NCI-H1436 (cell line): ENCODE data around the gene RIMBP2.

Experiments
- DNase-seq: peaks from one replicate; lab custom pipeline; 2025; lab: John Stamatoyannopoulos, UW

Gene RIMBP2

DNA sequence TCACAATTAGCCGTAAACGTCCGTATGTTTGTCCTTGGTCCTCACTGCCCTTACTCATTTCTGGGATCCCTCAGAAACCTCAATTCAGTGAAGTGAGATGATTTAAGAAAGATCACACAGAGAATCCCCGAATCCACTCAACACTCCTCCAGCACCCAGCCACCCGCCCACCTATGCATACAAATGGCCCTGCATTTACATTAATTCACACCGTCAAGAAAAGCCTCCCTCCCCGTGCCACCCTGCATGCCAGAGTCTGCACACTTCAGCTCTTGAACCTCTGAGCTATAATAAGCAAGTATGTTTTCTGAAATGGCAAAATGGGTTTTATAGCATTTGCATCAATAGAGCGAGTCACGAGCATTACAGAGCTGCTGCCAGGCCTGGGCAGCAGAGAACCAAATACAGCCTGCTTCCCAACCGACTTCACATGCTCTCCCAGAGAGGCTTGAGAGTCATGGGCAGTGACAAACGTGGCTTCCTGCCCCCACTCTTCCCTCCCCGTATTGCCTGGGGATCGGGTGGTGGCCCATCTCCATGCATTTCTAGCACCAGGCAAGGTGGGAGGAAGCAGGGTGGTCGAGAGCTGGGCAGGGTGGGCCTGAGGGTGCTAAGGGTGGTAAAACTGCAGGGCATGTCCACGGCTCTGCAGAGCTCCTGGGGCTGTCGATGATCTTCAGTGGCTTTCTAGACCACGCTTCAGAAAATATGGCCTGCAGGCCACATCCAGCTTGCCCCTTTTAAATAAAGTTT is 177.6 kb downstream of the RIMBP2 start:
- DNase-seq: no peak

DNA sequence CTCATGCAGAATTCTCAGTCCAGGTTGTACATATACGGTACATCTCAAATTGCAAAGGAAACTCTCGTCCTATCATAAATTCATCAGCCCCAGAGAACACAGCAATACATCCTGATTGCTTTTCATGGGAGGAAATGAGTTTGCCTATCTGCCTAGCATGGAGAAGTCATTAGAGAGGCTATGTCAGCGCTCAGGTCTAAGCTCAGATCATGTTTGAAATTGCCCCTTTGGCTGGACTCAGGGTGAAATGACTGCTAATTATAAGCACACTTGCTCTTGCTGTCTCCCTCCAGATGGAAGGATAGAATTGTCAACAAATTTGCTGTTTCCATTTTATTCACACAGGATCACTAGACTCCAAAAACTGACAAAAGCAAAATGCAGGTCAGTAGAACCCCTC is 178.4 kb downstream of the RIMBP2 start:
- DNase-seq: no peak

DNA sequence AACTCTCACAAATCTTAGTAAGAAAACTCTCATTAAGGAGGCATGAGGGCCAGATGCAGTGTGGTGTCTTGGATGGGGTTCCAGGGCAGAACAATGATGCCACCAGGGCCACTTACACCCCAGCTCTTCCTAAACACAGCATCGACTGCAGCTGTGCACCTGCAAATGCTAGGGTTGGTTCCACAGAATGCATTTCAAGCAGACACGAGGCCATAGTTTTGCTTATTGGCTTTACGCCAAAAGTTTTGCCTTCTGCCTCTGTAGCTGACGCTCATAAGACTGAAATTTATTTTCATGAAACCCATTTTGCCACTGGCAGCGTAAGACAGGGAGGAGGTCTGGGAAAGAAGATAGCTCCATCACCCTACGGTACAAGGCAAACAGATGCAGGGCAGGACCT is 179.0 kb downstream of the RIMBP2 start:
- no peak for DNase-seq

DNA sequence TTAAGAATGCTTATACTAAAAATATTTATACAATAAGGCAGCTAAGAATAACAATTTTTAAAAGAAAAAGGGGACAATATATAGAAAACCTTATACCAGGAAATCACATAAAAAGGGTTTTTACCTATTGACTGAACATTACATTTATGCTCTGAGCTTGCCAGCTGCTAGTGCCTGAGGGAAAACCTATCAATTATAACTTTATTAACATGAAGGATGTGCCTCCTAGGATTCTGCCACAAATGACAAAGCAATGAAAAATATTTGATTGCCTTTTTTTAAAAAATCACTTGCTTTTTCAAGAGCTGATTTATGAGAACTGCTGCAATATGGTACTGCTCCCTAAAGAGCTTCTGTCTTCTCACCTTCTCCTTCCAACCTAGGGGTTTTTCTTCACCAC is 185.7 kb downstream of the RIMBP2 start:
- DNase-seq: no peak

DNA sequence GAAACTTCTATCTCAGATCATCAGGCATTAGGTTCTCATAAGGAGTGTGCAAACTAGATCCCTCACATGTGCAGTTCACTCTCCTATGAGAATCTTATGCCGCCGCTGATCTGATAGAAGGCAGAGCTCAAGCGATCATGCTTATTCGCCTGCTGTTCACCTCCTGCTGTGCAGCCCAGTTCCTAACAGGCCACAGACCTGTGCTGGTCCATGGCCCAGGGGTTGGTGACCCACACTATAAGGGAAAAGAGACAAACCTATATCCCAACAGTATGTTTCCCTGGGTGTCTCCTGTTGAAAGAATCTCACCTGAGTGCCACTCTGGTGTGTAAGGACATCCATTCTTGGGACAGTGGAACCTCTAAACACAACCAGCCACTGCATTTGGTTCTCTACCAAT is 186.3 kb downstream of the RIMBP2 start:
- DNase-seq: no peak

DNA sequence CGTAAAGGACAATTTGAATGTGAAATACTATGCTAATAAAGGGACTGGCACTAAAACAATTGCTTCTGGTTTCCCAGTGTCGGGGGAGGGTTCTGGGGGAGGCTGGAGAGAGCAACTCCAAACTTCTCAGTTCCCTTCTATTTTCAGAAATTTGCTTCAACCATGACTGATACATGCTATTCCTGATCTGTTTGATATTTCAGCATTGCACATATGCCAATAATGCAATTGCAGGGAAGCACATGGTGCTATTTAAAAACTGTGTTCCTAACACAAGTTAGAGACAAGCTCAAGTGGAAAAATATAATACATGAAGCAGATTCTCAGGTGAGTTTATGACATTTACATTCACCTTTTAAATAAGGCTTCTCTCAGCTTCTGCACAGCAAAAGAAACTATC is 188.9 kb downstream of the RIMBP2 start:
- DNase-seq: no peak

DNA sequence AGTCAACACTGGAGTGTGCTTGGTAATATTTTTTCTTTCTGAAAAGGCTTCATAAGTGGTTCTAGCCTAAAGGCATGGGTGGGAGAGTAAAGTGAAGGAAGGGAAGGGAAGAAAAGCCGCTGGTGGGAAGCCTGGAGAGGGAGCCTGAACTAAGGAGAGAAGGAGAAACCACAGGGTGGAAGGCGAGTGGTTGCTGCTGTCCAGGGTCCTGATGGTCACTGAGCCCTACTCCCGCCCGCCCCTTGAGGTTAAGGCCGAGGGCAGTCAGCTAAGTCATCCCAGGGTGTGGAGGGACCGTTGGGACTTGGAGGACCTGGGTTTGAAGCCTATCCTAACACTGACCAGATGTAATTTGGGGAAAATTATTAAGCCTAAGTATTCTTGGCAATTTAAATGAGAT is 189.3 kb downstream of the RIMBP2 start:
- no peak for DNase-seq

DNA sequence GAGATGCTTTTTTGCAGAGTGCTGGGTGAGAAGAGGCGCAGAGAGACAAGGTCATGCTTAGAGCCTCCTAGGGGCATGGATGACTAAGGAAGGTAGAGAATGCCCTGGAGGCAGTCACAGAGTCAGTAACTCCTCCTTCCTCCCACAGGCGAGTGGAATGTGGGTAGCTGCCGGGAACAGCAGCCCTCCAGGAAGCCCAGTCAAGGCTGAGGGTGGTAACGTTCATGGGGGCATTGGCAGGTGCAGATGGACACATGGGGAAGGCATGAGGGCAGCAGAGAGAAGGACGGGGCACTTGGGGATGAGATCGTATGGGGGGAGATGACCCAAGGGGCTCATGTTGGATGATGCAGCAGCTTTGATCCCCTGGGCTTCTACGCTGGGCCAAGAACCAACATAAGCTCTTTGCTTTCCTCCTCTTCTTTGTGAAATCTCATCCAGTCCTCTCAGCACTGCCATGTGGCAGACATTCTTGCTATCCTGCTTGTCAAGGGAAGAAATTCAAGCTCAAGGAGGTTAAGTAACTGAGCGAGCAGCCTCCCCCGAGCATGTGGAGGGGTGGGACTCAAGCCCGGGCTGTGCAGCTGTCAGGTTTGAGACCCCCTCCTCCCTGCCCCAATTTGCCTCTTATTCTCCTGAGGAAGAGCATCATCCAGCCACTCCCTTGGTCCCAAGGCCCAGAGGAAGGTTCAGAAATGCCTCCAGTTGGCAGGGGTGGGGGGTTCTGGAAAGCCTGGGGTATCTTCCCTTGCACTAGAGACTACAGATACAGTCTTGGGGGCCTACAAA is 190.5 kb downstream of the RIMBP2 start:
- DNase-seq: no peak

DNA sequence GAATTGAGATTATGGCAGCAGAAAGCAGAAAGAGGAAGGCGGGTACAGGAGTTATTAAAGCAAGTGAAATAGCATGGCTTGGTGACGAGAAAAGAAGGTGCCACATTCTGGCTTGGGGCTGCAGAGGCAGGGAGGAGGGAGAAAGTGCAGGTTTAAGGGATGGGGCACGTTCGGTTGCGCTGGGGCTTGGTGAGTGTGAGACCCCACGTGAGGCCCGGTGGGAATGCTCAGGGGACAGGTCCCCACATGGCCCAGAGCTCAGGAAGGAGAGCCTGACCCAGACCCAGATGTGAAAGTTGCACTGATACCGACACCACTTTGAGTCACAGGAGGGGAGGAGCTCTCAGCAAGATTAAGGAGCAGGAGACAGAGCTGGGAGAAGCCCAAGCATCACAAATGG is 191.3 kb downstream of the RIMBP2 start:
- no peak for DNase-seq

DNA sequence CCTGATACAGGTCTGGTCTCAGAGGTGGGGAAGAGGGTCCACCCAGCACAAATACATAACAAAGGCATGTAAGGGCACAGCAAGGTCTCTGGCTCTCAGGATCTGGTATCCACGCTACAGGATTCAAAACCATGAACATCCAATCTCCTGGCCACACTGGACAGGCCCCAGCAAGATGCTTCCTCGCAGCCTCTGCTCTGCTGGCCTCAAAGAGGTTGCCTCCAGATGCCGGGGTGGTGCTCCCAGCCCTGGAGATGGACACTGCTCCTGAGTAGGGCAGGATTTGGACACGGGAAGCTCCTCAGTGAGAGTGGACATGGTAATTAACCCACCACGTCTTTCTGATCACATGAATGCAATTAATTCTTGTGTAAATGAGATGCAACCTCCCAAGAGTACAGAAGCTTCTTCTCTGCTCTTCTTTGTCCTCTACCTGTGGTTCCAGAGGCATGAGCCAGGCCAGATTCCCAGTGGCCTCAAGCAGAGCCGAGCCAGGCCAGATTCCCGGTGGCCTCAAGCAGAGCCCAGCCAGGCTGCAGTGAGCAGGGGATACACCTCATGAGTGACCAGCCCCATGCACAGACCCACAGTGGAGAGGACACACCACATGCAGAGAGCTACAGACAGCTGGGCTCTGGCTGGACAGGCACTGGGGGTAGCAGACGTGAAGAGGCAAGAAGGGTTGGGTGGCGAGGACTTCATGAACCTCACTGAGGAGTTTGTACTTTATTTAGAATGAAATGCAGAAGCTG is 192.1 kb downstream of the RIMBP2 start:
- no peak for DNase-seq

DNA sequence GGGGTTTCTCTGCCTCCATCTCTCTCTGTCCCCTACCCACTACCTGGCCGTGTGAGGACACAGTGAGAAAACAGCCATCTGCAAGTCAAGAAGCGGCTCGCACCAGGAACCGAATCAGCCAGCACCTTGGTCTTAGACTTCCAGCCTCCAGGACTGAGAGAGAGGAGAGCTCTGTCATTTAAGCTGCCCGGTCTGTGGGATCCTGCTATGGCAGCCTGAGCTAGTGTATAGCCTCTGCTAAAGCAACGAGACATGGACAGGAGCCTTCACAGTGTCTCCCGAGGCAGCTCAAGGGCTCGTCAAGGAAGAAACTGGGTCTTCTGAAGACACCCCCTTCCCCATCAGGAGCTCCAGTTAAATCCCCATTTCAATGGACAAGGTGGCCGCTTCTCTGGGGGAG is 192.9 kb downstream of the RIMBP2 start:
- no peak for DNase-seq

DNA sequence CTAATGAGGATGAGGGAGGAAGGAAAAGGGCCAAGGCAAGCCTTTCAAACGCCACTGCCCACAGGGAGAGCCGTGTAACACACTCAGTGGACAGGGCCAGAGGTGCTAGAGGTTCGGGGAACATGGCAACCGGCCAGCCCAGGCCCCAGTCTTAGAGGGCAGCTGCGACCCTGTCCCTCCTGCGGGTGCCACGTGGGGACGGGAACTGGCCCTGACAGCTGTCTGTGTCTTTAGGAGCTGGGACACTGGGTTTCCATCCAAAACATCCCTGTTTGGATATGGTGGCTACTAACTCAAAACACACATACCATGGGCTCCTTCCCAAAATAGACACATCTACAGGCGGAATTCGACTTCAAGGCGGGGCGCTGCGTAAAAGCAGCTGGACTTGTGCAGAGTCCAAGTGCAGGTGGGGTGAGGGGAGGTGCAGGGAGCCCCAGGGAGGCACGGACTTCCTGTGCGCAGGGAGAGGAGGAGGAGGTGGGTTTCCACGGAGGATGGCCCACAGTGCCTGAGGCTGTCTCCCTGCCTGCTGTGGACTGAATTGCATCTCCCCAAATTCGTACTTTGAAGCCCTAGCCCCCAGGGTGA is 193.8 kb downstream of the RIMBP2 start:
- DNase-seq: no peak

DNA sequence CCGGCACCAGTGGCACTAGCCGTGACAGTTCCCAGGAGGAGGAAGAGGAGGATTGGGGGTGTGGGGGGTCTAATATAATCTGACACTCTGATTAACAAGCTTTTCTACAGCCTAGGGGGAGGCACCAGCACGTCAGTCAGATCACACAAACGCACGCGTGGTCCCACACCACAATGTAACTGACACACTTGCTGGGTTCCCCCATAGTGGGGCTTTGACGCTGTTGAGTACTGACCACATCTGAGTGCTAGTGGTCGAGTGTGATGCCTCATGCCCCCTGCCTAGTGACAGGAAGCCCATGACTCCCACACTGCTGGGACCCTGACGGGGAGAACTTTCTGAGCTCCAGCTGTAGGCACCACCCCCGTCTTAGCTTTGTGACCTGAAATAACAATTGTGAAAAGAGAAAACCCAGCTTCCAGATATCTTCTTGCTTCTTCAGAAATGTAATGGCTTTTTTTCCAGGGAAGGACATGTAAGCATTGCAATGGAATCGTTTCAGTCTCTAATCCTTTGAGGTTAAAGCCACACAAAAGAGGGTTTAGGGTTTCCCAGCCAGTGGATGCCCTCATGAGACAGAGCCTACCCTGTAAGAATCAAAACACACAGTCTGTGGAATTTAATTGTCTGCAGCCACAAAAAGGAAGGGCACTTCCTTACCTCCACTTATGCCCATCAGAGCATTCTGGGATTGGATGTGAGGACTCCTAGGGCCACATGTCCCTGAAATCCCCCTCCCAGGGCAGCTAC is 194.5 kb downstream of the RIMBP2 start:
- DNase-seq: no peak

DNA sequence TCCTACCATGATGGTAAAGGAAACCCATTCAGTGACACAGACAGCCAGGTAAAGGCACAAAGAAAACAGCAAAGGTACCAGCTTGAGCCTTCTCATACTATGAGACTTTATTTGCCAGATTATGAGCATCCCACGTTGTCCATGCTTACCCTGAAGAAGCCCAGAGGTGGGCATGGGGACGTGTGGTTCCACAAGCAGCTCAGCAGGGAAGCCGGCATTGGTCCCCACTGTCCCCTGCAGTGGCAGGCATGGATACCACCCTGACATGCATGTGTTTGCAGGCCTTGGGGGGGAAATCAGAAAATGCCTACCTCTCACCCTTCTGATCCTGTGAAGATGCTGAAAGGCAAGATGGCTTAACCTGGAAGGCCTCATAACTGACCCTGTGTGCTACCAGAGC is 195.3 kb downstream of the RIMBP2 start:
- DNase-seq: no peak

DNA sequence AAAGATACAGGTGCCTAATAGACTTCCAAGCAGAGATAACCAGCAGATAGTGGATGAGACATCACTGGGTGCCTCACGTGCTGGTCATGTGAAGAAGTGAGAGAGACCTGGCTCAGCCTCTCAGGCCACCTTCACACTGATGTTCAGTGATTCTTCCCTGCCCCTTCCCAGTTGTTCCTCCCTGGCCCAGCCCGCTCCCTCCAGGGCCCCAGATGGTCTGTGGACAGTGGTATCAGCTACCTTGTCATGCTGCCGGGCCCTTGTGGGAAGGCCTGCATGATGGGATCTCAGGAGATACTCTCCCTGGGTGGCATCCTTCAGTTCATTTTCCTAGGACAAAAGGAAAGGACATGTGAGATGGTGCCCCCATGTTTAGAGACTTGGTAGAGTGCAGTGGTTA is 198.5 kb downstream of the RIMBP2 start:
- no peak for DNase-seq

DNA sequence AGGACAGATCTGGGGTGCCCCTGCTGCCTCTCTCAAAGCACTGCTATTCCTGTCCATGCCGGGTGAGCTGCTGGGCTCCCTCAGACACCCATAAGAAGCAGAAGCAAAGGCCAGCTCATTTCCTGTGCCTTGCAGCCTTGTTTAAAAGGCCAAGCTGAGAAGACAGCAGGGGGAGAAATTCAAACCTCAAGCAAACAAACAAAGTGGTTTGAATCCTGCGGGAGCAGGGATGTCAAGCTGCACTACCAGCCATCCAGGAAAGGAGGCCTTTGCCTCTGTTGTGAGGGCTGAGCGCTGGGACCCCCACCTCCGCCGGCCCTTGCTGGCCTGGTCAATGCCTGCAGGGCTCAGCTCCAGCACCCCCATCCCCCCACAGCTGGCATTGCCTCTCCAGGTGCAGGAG is 201.9 kb downstream of the RIMBP2 start:
- no peak for DNase-seq

DNA sequence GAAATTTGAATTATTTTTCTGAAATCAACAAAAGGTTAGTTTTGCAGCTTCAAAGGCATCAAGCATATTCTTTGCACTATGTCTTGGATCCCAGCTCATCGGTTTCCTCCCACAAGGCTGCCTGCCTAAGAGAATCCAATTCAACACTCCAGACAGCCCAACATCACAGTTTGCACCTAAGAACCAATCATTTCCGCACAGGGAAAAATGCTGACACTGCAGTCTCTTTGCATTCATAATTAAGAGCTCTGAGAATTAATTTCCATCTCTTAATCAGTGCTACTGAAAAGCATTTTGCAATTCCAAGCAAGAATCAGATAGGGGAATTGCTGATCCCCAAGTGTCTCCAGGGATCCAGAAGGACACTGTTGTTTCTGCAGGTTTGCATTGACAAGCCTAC is 202.5 kb downstream of the RIMBP2 start:
- no peak for DNase-seq

DNA sequence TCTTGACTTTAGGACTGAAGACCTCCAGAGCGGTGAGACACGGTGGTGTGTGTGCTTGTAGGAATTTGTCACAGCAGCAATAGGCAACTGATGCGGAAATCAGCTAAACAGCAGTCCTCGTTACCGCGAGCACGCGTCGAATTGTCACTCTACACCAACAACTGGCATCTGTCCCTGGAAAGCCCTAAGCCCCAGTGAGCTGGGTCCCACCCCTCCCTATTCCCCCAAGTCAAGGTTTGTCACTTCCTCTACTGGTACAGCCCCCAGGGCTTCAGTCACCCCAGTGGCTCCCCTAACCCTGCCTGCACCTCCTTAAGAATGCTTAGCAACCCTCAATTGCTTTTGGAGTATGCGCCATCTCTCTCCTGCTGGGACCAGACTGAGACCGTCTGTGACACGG is 204.8 kb downstream of the RIMBP2 start:
- DNase-seq: no peak

DNA sequence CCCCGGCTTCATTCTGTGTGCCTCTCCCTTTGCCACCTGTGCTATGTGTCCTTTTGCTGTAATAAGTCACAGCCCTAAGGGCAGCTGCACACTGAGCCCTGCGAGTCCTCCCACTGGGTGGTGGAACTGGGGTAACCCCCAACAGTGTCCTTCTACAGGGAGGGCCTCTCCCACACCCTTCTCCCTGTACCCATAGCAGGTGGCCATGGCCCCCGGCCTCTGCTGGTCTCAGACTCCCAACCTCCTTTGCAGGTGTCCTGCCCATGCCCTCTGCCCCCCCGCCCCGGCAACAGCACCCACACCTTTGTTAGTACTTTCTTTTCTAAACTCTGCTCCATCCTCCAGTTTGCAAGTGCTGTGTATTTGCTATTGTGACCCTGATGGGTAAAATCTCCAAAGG is 206.6 kb downstream of the RIMBP2 start:
- no peak for DNase-seq

DNA sequence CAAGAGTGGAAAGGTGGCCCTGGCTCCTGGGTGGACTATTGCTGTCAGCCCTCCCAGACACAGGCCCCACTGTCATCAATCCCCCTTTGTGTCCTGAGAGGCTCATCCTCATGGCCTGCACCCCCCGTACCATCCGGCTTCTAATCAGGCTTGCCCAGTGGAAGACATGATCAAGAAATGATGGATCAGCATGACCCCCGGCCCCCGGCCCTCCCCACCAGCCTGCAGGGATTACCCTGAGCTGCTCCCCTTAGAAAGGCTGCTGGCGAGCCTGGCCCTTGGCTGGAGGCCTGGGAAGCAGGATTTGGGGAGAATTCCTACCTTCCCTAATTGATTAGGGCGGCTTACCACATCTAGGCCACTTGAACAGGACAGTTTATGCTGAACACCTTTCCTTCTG is 207.3 kb downstream of the RIMBP2 start:
- no peak for DNase-seq

DNA sequence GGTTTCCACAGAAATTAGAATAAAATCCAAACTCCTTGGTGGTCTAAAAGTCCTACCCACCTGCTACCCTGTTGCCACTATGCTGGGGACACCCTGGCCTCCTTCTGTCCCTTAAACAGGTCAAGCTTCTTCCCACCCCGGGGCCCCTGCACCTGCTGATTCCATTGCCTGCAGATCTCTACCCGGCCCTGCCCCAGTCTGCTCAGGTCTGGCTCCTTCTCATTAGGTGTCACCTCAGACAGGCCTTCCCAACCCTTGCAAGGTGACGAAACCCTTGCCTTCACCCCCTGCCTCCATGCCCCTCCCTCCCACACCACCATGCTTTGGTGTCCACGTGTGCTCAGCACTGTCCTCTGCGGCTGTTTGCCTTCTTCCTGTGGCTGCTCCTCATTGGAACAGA is 207.8 kb downstream of the RIMBP2 start:
- DNase-seq: no peak

DNA sequence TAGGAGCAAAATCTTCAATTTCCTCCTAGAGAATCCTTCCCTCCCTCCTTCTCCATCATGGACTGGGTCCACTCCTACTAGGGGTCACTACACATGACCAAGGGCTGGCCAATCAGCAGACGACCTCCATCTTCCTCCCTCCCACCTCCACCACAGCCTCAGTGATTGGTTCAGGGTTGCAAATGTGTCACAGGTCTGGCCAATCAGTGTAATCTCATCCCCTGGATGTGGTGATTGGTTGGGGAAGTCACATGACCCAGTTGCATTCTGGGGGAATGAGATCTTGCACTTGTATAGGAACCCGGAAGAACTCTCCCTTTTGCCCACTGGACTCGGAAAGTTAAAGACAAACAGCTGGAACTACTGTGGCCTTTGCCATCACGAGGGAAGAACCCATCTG is 209.3 kb downstream of the RIMBP2 start:
- DNase-seq: no peak
